Stimulated activated CD8-positive, alpha-beta memory T cell treated with anti-CD3 and anti-CD28 coated beads, Interleukin-12 subunit alpha, Interleukin-12 subunit beta, amount 100 ng/mL, for 1 hour (primary cell): ENCODE measurements around the gene ABCB1.
A peak's percentile ranks its signal among the peaks of the same experiment; 100 is the strongest.
"Not testable (repeated sequence)": the region's sequence is repeated elsewhere in the genome, so short reads cannot be mapped to it uniquely, and the experiment has no call there.

Experiments used
- DNase-seq: peaks from one replicate; pipeline ENCODE4 v3.0.0-alpha.2; 2020; ENCODE audit warnings: low read depth

ABCB1 gene

GRCh38 chr7:87575521-87575920 lies 25.2 kb downstream of the ABCB1 start:
- DNase-seq = no peak

- DNase-seq = no peak
These were observed 26.1 kb downstream of the ABCB1 start for GRCh38 chr7:87574630-87575029.

- DNase-seq = not testable (repeated sequence)
These were observed 28.2 kb downstream of the ABCB1 start for GRCh38 chr7:87572513-87572912.

GRCh38 chr7:87570178-87570577 lies 30.5 kb downstream of the ABCB1 start:
- no peak for DNase-seq

GRCh38 chr7:87567052-87567451 lies 33.6 kb downstream of the ABCB1 start:
- DNase-seq = no peak

GRCh38 chr7:87566311-87566900 lies 34.3 kb downstream of the ABCB1 start:
- no peak for DNase-seq

- no peak for DNase-seq
These were observed 34.8 kb downstream of the ABCB1 start for GRCh38 chr7:87565877-87566276.

- DNase-seq = peak; percentile 1
These were observed 36.3 kb downstream of the ABCB1 start for GRCh38 chr7:87564296-87564963.

- no peak for DNase-seq
These were observed 39.0 kb downstream of the ABCB1 start for GRCh38 chr7:87561702-87562101.

- DNase-seq = no peak
These were observed 39.6 kb downstream of the ABCB1 start for GRCh38 chr7:87561102-87561501.

- no peak for DNase-seq
These were observed 48.3 kb downstream of the ABCB1 start for GRCh38 chr7:87552351-87552900.

- no peak for DNase-seq
These were observed 52.4 kb downstream of the ABCB1 start for GRCh38 chr7:87548123-87548919.

GRCh38 chr7:87545760-87546159 lies 54.9 kb downstream of the ABCB1 start:
- no peak for DNase-seq

- no peak for DNase-seq
These were observed 57.1 kb downstream of the ABCB1 start for GRCh38 chr7:87543623-87544022.

- no peak for DNase-seq
These were observed 59.0 kb downstream of the ABCB1 start for GRCh38 chr7:87541648-87542047.

- no peak for DNase-seq
These were observed 62.6 kb downstream of the ABCB1 start for GRCh38 chr7:87538052-87538451.

GRCh38 chr7:87534072-87534471 lies 66.6 kb downstream of the ABCB1 start:
- no peak for DNase-seq

GRCh38 chr7:87530126-87530525 lies 70.6 kb downstream of the ABCB1 start:
- no peak for DNase-seq

- no peak for DNase-seq
These were observed 72.0 kb downstream of the ABCB1 start for GRCh38 chr7:87528730-87529129.

- no peak for DNase-seq
These were observed 81.9 kb downstream of the ABCB1 start for GRCh38 chr7:87518735-87519134.

GRCh38 chr7:87517891-87518290 lies 82.8 kb downstream of the ABCB1 start:
- no peak for DNase-seq

- no peak for DNase-seq
These were observed 83.4 kb downstream of the ABCB1 start for GRCh38 chr7:87517136-87517815.
